ENCODE data around the gene WWTR1.

The WWTR1 gene

DNA sequence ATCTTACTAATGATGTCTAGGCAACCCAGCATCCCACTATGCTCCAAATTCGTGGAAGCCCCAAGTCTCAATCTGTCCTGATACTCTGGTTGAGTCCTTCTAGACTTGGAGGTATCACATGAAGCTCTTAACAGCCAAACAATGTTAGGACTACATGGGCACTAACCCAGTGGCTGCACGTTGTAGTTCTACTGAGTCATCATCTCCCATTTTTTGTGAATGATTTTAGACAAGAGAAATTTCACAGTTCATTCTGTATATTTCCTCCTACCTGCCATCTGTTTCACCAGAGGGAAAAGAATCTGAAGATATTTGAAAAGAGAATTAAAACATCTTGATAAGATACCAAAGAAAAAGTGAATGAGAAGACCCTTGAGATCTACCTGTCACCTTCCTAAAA lies 9.8 kb upstream of the WWTR1 start:
- no peak for DNase-seq (ENCODE audit: extremely low read depth, low read depth)
- TF ChIP-seq, protein P1, sequence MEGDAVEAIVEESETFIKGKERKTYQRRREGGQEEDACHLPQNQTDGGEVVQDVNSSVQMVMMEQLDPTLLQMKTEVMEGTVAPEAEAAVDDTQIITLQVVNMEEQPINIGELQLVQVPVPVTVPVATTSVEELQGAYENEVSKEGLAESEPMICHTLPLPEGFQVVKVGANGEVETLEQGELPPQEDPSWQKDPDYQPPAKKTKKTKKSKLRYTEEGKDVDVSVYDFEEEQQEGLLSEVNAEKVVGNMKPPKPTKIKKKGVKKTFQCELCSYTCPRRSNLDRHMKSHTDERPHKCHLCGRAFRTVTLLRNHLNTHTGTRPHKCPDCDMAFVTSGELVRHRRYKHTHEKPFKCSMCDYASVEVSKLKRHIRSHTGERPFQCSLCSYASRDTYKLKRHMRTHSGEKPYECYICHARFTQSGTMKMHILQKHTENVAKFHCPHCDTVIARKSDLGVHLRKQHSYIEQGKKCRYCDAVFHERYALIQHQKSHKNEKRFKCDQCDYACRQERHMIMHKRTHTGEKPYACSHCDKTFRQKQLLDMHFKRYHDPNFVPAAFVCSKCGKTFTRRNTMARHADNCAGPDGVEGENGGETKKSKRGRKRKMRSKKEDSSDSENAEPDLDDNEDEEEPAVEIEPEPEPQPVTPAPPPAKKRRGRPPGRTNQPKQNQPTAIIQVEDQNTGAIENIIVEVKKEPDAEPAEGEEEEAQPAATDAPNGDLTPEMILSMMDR (IDR thresholded peaks at IDR 0.05; ENCODE audit: low read depth, low read length, missing control alignments), result no peak
- no peak overlapping the region for H3K4me3 ChIP-seq (replicated peaks; ENCODE audit: low read depth, low read length)

DNA sequence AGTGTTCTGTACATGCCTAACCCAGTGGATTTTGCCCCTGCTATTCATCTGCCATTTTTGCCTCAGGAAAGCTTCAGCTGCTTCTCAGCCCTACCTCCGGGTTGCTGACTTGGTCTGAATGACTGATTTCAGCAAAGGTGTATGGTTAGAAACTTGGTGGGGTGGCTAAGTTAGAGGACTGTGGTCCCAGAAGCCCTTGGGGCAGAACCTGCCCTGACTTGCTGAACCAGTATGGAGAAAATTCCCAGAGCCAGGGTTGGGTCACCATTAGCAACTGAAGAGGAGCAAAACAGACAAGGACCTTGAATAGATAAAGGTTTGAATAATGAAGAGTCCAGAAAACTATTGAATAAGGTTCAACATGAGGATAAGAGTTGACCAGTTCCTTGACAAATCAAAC lies 6.1 kb upstream of the WWTR1 start:
- TF ChIP-seq, protein P1 (IDR thresholded peaks at IDR 0.05; ENCODE audit: low read depth, low read length, missing control alignments), result no peak
- DNase-seq (ENCODE audit: extremely low read depth, low read depth), result no peak
- H3K4me3 ChIP-seq (replicated peaks; ENCODE audit: low read depth, low read length), result no peak overlapping the region

DNA sequence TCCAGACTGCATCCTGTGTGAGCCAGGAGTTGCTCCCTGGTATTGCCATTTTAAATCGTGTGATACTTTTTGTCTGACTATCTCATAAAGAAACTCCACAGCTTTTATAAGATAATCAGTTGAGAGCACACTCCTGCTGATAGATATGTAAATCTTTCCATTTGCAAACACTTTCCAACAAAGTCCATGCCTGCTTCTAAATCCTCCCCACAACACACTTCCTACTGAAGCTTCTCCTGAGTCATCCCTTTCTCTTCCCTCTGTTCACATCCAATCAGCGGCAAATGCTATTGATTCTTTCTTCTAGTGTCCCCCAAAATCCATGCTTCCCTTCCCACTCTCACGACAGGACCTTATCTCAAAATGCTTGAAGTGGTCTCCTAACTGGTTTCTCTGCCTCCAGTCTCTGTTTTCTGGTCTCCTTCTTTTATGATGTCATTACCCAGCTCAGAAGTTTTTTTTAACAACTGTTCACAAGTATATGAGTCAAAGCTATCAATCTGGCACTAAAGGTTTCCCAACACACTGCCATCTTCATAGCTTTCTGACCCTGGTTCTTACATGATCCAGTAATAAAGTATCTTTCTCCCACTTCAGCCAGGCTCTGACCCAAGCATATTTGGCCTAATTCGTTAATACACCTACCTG lies 4.5 kb upstream of the WWTR1 start:
- H3K4me3 ChIP-seq (replicated peaks; ENCODE audit: low read depth, low read length), result no peak overlapping the region
- no peak for DNase-seq (ENCODE audit: extremely low read depth, low read depth)

DNA sequence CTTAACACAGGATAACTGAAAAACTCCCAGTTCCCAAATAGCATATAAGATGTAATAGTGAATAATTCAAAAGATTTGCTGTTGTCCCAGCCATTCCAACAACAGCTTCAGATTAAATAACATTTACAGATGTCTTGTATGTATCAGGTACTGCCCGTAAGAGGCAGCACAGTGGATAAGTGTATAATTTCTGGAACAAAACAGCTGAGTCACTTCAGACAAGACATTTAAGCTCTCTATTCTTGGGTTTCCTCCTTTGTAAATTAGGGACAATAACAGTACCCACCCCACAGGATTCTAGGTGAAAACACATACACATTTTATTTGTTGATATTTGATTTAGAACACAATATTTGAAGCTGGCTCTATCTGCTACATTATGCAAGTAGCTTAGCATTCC lies 2.6 kb upstream of the WWTR1 start:
- TF ChIP-seq, protein P1 (IDR thresholded peaks at IDR 0.05; ENCODE audit: low read depth, low read length, missing control alignments), result no peak

More for the DNA sequence above, 4.5 kb upstream of the WWTR1 start:
- TF ChIP-seq, protein P1 (IDR thresholded peaks at IDR 0.05; ENCODE audit: low read depth, low read length, missing control alignments), result no peak

DNA sequence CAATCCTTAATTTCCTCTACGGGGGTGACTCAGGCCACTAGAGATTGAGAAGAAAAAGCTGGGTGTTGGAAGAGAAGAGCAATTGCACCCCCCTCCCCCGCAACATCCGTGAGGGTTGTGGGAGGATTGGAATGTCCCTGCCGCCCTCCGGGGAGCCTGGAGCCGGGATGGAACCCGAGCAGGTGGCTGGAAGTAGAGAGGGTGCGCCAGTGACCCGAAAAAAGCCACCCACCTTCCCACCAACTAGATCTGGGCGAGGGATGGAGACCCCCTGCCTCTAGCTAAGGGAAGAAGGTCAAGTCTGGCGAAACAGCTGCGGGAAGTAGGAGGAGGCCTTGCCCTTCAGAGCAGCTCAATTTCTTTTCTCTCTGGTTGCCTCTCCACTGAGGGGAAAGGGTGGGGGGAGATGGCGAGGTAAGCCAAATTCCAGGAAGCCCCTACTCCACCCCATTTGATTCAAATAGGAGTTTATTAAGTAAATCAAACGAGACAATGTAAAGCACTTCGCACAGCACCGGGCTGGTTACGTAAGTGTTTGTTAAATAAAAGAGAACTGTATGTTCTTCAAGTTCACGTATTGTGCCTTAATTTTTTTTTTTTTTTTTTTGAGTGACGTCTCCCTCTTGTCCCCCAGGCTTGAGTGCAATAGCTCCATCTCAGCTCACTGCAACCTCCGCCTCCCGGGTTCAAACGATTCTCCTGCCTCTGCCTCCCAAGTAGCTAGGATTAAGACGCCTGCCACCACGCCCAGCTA lies 1.1 kb upstream of the WWTR1 start:
- TF ChIP-seq, protein P1 (IDR thresholded peaks at IDR 0.05; ENCODE audit: low read depth, low read length, missing control alignments), result no peak
- H3K4me3 ChIP-seq (replicated peaks; ENCODE audit: low read depth, low read length), result peak overlapping the region; percentile 79
- DNase-seq (ENCODE audit: extremely low read depth, low read depth), result no peak

More for the DNA sequence above, 2.6 kb upstream of the WWTR1 start:
- no peak overlapping the region for H3K4me3 ChIP-seq (replicated peaks; ENCODE audit: low read depth, low read length)
- DNase-seq (ENCODE audit: extremely low read depth, low read depth), result no peak

DNA sequence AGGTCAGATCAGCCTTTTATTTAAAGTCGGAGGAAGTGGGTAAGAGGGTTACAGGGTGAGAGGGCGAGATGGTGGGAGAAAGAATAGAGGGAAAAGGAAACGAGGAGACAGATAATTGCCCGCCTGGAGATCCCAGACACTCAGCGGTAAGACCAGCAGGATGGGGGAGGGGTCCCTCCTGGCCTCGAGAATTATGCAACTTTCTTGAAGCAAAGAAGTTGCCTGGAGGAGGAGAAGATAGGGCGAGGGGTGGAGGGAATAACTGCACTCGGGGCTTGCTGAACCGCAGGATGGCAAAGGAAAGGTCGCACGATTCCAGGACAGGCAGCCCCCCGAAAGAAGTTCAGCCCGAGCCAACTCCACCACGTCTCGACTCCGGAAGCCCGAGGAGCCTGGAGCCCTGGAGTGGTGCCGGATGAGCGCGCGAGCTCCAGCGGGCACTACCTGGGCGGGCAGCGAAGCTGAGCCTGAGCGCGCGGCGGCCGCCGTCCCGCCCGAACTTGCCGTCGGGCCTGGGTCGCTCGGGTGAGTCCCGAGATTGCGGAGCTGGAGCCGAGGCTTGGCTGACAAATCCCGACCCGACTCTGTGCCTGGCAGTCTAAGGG lies 402 bp downstream of the WWTR1 start:
- H3K4me3 ChIP-seq (replicated peaks; ENCODE audit: low read depth, low read length), result peak overlapping the region; percentile 79
- DNase-seq (ENCODE audit: extremely low read depth, low read depth), result no peak
- TF ChIP-seq, protein P1 (IDR thresholded peaks at IDR 0.05; ENCODE audit: low read depth, low read length, missing control alignments), result no peak
